ENCODE results near the gene PMIS2. TPM values are rescaled to one million over a fixed set of nuclear protein-coding genes. Genes with fewer than 3 reads are reported as not detected.

The PMIS2 gene
- total RNA-seq, 1 experiment from 2014 or later: not detected

DNA sequence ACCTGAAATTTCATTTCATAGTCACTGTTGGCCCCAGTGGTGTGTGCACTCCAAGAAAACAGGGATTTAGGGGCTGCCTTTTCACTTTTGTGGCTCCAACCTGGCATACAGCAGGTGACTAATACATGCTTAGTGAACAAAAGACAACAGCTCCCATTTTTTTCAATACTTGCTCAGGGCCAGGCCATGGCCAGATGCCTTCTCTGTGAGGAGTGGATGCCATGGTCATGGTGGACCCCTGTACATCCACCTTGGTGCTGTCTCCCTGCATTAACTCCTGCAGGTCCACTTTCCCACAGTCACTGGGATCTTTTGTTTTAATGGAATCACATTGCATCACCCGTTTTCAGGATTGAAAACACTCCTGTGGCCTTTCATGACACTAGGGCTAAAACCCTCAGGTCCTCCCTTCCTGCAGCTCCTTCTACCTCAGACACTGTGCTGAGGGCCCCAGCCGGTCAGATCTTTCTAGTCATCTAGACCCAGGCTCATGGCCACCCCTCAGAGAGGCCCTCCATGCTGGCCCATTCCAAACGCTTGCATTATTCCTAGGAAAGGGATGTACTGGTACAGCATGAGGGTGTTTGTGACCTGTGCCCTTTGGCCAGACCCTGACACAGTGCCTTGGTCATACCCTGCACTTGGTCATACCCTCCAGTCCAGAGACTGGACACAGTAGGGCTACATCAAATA is 41.7 kb upstream of the PMIS2 start:
- ChIA-PET POLR2A (interaction anchor here (0.8 kb wide), 1 partner anchor 99 kb away, joined by 3 read pairs; no protein-coding TSS in a partner anchor), CTCF (no interaction called here), RAD21 (ENCODE audit: low non-redundant PET in 1 of 2, low total read pairs in 2 of 2, uncharacterized antibody in 2 of 2, unreplicated experiment in 2 of 2) (interaction anchor here in 1 of 2 experiments (0.7 kb wide), 1 partner anchor 10 kb away, joined by 3 read pairs; no protein-coding TSS in a partner anchor)
- no peaks in the 10 kb centered on the region for H4K20me1 ChIP-seq (ENCODE audit: insufficient read depth)
- DNase-seq (ENCODE audit: low read depth, low spot score) (no peak), ATAC-seq (no peak)
- H3K4me2 ChIP-seq (ENCODE audit: low read length): peak overlapping the region; percentile 98
- no TSS peak for BruUV-seq (replicated peaks)
- peaks cover 9 to 22% of the 10 kb centered on the region in 2 experiments for H3K4me1 ChIP-seq (ENCODE audit: control insufficient read depth in 1 of 2, insufficient read depth in 2 of 2, low read length in 2 of 2)
- H3K27me3 ChIP-seq (ENCODE audit: insufficient read depth, low read length): no peaks in the 10 kb centered on the region
- intact Hi-C loops (cut with micrococcal nuclease): loop anchor here (10.0 kb wide), 1 partner anchor 391 kb away; the partner anchor contains the start of gene LRFN3
- H3K9me3 ChIP-seq (ENCODE audit: control insufficient read depth in 1 of 2, insufficient read depth in 1 of 2, low read depth in 1 of 2, low read length in 2 of 2): no peaks in the 10 kb centered on the region
- H2AFZ ChIP-seq (ENCODE audit: low read depth, low read length, poor library complexity, severe bottlenecking): no peak overlapping the region
- TF ChIP-seq SRF (IDR thresholded peaks at IDR 0.05; ENCODE audit: low read depth) (no peak), EZH2 (IDR thresholded peaks at IDR 0.05) (no peak), CEBPB (IDR thresholded peaks at IDR 0.05; ENCODE audit: low read depth) (no peak), POLR2AphosphoS5 (IDR thresholded peaks at IDR 0.05; ENCODE audit: low read depth, low read length) (no peak), RAD21 (IDR thresholded peaks at IDR 0.05; ENCODE audit: low read depth) (no peak), FOSL1 (IDR thresholded peaks at IDR 0.05; ENCODE audit: low read depth) (no peak), CBX3 (IDR thresholded peaks at IDR 0.05; ENCODE audit: low read depth) (no peak), JUND (IDR thresholded peaks at IDR 0.05) (no peak)
- TF ChIP-seq, protein P1, sequence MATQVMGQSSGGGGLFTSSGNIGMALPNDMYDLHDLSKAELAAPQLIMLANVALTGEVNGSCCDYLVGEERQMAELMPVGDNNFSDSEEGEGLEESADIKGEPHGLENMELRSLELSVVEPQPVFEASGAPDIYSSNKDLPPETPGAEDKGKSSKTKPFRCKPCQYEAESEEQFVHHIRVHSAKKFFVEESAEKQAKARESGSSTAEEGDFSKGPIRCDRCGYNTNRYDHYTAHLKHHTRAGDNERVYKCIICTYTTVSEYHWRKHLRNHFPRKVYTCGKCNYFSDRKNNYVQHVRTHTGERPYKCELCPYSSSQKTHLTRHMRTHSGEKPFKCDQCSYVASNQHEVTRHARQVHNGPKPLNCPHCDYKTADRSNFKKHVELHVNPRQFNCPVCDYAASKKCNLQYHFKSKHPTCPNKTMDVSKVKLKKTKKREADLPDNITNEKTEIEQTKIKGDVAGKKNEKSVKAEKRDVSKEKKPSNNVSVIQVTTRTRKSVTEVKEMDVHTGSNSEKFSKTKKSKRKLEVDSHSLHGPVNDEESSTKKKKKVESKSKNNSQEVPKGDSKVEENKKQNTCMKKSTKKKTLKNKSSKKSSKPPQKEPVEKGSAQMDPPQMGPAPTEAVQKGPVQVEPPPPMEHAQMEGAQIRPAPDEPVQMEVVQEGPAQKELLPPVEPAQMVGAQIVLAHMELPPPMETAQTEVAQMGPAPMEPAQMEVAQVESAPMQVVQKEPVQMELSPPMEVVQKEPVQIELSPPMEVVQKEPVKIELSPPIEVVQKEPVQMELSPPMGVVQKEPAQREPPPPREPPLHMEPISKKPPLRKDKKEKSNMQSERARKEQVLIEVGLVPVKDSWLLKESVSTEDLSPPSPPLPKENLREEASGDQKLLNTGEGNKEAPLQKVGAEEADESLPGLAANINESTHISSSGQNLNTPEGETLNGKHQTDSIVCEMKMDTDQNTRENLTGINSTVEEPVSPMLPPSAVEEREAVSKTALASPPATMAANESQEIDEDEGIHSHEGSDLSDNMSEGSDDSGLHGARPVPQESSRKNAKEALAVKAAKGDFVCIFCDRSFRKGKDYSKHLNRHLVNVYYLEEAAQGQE (IDR thresholded peaks at IDR 0.05; ENCODE audit: low read depth): no peak
- TF ChIP-seq, protein P2, sequence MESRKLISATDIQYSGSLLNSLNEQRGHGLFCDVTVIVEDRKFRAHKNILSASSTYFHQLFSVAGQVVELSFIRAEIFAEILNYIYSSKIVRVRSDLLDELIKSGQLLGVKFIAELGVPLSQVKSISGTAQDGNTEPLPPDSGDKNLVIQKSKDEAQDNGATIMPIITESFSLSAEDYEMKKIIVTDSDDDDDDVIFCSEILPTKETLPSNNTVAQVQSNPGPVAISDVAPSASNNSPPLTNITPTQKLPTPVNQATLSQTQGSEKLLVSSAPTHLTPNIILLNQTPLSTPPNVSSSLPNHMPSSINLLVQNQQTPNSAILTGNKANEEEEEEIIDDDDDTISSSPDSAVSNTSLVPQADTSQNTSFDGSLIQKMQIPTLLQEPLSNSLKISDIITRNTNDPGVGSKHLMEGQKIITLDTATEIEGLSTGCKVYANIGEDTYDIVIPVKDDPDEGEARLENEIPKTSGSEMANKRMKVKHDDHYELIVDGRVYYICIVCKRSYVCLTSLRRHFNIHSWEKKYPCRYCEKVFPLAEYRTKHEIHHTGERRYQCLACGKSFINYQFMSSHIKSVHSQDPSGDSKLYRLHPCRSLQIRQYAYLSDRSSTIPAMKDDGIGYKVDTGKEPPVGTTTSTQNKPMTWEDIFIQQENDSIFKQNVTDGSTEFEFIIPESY (IDR thresholded peaks at IDR 0.05; ENCODE audit: extremely low read depth, insufficient replicate concordance, low read length): no peak
- H3K27ac ChIP-seq (ENCODE audit: low read depth, low read length): peak overlapping the region; percentile 89
- peaks cover 56% of the 10 kb centered on the region for H3K79me2 ChIP-seq (ENCODE audit: insufficient read depth, low read length)
- H3K9ac ChIP-seq (ENCODE audit: low read length): peak overlapping the region; percentile 100
- H3K9me2 ChIP-seq (ENCODE audit: insufficient read depth): no peaks in the 10 kb centered on the region
- H3K4me3 ChIP-seq (replicated peaks in 1 of 2; ENCODE audit: low read depth in 1 of 2, low read length in 2 of 2): peak overlapping the region; percentile 69 to 100
- H3K36me3 ChIP-seq (ENCODE audit: control insufficient read depth in 1 of 2, insufficient read depth in 2 of 2, low read length in 2 of 2): peaks cover 11 to 42% of the 10 kb centered on the region in 2 experiments; a peak in 3 of 4 replicates

Data from HCT116 (cell line).